GM10266 (cell line): ENCODE measurements around the gene NAALADL2.
"Not testable (repeated sequence)": the region's sequence is repeated elsewhere in the genome, so short reads cannot be mapped to it uniquely, and the experiment has no call there.

ENCODE experiments used
- DNase-seq: peaks from one replicate; pipeline ENCODE4 v3.0.0; 2012; ENCODE audit errors: extremely low spot score
- TF ChIP-seq, protein P1 (sequence below): IDR thresholded peaks from 2 replicates; pipeline ENCODE4 v1.5.1; 2012; ENCODE audit warnings: mild to moderate bottlenecking, low read depth; ENCODE audit not compliant: control insufficient read depth, insufficient read depth; ENCODE audit errors: missing control alignments

The NAALADL2 gene

DNA sequence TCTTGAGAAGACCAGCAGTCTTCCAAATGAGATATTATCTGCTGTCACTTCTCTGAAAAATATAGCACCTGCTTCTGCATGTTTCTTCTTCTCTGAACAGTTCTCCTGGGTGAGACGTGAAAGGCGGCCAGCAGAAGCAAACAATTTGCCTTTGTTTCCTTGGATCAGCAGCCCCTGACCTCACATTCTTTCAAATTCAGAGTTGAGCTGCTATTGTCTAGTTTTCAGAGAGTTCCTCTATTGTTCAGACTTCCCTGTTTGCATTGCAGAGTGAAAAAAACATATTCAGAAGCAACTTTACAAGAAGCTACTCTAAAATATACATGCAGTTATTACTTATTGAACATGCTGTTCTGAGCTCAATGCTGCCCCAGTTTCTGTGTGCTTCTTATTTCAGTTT, 653.6 kb downstream of the NAALADL2 start:
- TF ChIP-seq, protein P1, sequence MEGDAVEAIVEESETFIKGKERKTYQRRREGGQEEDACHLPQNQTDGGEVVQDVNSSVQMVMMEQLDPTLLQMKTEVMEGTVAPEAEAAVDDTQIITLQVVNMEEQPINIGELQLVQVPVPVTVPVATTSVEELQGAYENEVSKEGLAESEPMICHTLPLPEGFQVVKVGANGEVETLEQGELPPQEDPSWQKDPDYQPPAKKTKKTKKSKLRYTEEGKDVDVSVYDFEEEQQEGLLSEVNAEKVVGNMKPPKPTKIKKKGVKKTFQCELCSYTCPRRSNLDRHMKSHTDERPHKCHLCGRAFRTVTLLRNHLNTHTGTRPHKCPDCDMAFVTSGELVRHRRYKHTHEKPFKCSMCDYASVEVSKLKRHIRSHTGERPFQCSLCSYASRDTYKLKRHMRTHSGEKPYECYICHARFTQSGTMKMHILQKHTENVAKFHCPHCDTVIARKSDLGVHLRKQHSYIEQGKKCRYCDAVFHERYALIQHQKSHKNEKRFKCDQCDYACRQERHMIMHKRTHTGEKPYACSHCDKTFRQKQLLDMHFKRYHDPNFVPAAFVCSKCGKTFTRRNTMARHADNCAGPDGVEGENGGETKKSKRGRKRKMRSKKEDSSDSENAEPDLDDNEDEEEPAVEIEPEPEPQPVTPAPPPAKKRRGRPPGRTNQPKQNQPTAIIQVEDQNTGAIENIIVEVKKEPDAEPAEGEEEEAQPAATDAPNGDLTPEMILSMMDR = no peak
- no peak for DNase-seq

DNA sequence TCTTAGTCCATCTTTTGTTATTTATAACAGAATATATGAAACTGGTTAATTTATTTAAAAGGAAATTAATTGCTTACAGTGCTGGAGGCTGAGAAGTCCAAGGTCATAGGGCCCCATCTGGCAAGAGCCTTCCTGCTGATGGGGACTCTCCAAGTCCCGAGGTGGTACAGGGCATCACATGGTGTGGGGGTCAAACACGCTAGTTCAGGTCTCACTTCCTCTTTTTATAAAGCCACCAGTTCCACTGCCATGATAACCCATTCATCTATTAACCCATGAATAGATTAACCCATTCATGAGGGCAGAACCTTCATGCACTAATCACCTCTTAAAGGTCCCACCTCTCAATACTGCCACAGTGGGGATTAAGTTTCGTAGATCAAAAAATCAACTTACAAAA, 659.3 kb downstream of the NAALADL2 start:
- TF ChIP-seq, protein P1 = no peak
- no peak for DNase-seq

DNA sequence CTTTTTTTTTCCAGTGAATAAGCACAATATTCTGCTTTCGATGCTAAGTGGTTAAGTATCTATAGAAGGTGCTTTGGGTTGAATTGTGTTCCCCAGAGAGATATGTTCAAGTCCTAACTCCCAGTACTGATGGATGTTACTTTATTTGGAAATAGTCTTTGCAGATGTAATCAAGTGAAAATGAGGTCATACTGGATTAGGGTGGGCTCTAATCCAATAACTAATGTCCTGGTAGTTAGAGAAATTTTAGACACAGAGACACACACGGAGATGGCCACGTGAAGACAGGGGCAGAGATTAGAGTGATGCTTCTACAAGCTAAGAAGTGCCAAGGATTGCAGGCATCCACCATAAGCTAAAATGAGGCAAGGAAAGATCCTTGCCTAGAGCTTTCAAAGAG, 662.3 kb downstream of the NAALADL2 start:
- TF ChIP-seq, protein P1 = no peak
- DNase-seq = no peak

DNA sequence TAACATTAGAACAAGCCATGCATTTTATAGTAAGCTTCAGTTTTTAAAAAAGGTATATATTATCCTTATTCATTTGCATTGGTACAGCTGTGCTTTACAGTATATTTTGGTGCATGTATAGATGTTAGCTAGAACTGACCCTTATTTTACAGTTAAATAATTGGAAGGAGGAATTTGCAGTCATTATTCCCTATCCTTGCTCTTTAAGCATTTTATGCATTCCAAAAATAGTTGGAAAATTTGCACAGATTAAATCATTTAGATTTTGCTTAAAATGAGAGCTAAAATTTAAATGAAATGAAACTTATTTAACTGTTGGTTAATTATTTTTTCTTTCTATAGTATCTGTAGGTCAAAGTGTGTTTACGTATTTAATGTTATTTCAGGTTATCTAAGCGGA, 667.1 kb downstream of the NAALADL2 start:
- TF ChIP-seq, protein P1 = no peak
- DNase-seq = no peak

DNA sequence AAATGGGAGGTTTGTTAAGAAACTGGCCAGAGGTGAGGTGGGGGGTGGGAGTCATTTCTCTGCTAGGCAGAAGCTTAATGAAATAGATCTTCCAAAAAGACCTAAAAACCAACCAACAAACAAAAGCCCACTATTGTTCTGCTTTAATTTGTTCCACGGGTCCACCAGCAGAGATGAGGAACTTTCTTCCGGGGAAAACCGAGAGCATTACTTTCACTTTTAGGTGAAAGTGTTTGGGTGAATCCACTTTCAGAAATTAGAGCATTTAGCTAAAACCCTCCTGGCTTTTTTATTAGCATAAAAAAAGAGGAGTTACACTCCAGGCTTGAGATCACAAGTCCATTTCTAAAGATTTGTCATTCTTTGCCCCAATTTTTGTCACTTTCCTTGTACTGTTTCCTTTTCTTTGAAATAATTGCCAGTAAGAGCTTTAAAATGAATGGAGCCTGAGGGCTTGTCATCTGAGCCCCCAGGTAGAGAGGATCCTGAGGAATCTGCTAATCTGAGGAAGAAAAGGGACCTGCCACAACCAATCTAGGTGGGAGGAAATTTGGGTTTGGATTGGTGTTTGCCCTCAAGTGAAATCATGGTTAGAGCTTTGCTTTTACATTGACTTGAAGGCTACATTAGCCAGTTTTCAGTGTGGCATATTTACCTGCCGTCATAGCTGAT, 667.6 kb downstream of the NAALADL2 start:
- no peak for DNase-seq
- TF ChIP-seq, protein P1 = no peak

DNA sequence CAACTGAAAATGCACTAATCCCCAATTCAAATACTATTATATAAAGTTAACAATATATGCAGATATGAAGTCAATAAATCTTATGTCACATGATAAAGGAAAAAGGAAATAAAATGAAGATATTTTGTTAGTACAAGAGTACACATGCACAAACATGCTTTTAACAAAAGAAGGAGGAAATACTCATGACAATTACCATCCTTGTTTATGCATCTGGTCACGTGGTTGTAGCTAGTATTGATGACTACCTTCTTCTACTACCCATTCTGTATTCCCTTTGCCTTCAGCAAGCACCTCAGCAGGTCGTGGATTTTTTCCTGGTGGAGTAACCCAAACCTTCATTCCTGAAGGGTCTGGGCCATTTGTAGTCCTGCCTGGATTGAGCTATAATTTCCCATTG, 669.6 kb downstream of the NAALADL2 start:
- DNase-seq = not testable (repeated sequence)

DNA sequence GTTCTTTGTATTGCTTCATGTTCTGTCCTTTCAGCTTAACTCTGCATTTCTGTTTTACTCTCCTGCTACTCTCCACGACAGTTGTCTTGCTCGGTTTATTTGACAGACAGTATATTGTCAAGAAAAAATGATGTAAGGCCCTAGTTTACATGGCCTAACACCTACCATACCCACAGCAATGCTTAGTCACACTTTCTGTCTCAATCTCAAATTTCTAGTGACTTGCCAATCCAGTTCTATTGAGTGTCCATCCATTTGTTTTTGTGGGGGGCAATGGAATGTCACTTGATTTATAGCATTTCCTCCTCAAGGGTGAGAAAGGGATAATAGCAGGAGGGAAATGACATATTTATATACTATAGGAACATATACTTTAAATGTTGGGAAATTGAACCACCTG, 676.2 kb downstream of the NAALADL2 start:
- TF ChIP-seq, protein P1 = no peak
- no peak for DNase-seq

DNA sequence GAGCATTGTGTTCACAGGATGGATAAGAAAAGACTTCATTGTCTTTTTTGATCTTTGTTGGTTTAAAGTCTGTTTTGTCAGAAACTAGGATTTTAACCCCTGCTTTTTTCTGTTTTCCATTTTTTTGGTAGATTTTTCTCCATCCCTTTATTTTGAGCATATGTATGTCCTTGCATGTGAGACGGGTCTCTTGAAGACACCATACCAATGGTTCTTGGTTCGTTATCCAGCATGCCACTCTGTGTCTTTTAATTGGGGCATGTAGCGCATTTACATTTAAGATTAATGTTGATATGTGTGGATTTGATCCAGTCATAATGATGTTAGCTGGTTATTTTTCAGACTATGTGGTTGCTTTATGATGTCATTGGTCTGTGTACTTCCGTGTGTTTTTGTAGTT, 687.0 kb downstream of the NAALADL2 start:
- no peak for DNase-seq
- TF ChIP-seq, protein P1 = no peak
